ENCODE data around the gene MCMBP.
"Not testable (repeated sequence)": the region's sequence is repeated elsewhere in the genome, so short reads cannot be mapped to it uniquely, and the experiment has no call there.

MCMBP gene

GRCh38 chr10:119872860-119873681 is 428 bp upstream of the MCMBP start:
- DNase-seq, result no peak

GRCh38 chr10:119871881-119872609 is 598 bp downstream of the MCMBP start:
- DNase-seq, result no peak

- not testable (repeated sequence) for DNase-seq
Observed at GRCh38 chr10:119869398-119869797, 3.2 kb downstream of the MCMBP start.

- no peak for DNase-seq
Observed at GRCh38 chr10:119867317-119867716, 5.3 kb downstream of the MCMBP start.

DNA sequence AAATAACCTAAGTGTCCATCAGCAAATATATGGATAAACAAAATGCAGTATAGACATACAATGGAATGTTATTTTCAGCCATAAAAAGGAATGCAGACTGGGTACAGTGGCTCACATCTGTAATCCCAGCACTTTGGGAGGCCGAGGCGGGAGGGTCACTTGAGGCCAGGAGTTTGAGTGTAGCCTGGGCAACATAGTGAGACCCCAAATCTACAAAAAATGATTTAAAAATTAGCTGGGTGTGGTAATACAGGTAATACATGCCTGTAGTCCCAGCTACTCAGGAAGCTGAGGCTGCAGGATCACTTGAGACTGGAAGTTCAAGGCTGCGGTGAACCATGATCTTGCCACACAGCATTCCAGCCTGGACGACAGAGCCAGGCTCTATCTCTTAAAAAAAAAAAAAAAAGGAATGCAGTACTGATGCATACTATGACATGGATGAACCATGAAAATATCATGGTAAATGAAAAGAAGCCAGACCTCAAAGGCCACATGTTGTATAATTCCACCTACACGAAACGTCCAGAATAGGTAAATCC is 6.9 kb downstream of the MCMBP start:
- no peak for DNase-seq

DNA sequence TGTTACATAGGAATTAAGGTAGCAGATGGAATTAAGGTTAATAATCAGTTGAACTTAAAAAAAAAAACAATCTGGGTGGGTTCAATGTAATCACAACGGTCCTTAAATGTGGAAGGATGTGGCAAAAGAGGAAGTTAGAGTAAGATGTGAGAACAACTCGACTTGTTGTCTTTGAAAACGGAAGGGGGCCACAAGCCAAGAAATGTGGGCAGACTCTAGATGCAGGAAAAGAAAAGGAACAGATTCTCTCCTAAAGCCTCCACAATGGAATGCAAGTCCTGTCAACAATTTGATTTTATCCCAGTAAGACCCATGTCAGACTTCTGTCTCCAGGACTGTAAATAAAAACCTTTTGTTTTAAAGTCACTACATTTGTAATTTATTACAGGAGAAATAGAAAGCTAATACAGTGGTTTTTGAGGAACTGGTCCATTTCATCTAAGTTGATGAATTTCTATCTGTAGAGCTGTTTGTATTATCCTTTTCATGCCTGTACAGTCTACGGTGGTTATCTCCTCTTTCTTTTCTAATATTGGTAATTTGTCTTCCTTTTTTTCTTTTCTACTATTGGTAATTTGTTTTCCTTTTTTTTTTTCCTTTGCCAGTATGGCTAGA is 8.6 kb downstream of the MCMBP start:
- no peak for DNase-seq

DNA sequence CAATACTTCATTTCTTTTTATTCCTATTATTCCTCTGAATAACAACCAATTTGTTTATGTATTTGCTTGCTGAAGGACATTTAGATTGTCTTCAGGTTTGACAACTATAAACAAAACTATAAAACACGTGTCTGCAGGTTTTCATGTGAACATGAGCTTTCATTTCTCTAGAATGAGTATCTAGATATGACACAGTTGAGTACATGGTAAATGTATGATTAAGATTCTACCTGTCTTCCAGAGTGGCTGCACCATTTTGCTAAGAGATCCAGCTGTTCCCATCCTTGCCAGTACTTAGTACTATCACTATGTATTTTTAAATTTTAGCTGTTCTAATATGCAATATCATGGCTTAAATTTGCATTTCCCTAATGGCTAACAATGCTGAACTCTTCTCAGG is 10.1 kb downstream of the MCMBP start:
- DNase-seq, result no peak

- no peak for DNase-seq
Observed at GRCh38 chr10:119860866-119861607, 11.6 kb downstream of the MCMBP start.

GRCh38 chr10:119859420-119860258 is 13.0 kb downstream of the MCMBP start:
- no peak for DNase-seq

DNA sequence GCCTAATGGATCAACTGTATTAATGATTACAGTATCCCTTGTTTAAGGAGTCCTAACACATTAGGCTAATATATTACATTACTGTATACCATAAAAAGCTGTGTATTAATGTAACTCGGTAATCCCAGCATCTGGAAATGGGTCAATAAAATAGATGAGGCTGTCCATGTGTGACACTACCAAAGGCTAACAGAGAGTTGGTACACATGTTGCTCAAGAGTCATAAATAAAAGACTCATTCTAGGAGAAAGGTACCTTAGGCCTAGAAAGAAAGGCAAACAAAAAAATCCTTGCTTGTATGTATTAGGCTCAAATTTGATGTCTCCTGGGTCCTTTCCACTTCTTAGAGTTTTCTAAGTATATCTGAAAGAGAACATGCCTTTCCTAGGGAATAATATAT is 14.6 kb downstream of the MCMBP start:
- no peak for DNase-seq

DNA sequence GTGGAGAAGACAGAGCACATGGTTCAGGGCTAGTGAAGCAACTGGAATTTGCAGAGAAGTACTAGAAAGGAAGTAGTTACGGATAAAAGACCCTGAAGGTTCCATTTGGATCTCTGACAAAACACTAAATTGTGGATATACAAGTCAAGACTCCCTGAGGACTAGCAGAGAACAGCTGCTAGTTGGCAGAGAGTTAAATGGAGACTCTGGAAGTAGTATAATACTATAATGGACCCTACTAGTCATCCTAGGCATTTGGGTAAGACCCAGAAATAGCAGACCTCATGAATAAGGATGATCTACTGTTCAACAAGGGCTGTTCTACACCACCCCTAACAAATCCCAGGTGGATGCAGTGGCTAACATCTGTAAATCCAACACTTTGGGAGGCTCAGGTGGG is 19.1 kb downstream of the MCMBP start:
- no peak for DNase-seq

GRCh38 chr10:119852822-119853221 is 19.8 kb downstream of the MCMBP start:
- DNase-seq, result no peak

DNA sequence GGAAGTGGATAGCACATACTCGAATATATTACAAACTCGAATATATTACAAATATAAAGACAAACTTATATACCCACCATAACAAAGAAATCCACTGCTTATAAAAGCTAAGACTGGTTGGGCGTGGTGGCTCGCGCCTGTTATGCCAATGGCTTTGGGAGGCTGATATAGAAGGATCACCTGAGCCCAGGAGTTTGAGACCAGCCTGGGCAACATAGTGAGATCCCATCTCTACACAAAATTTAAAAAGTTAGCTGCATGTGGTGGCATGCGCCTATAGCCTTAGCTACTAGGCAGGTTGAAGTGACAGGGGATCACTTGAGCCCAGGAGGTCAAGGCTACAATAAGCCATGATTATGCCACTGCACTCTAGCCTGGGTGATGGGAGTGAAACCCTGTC is 20.4 kb downstream of the MCMBP start:
- DNase-seq, result no peak

GRCh38 chr10:119849944-119850343 is 22.7 kb downstream of the MCMBP start:
- DNase-seq, result no peak

DNA sequence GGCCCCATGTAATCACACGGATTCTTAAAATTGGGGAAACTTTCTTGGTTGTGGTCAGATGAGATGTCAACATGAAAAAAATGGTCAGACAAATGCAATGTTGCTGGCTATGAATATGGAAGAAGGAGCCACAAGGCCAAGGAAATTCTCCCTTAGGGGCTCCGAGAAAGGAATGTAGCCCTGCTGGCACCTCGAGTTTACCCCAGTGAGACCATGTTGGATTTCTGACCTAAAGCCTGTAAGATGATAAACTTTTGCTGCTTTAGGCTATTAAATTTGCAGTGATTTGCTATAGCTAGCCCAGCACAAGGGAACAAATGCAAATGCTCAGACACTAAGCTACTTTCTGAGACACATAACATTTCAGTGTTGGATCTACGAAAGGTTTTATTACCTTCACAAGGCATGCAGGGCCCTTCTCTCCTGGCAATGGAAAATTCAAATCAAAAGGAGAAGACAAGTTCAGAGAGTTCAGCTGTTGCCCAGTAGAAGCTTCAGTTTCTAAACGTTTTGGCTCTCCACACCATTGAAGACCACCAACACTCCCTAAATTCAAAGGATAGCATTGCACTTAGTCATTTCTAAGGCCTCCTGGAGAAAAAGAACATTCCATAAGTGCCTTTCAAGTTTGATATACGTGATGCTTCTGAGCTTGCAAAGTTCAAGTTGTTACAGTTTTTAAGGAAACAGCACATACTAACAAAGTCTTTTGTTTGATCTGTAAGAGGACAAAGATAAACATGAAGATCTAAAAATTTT is 23.4 kb downstream of the MCMBP start:
- no peak for DNase-seq

GRCh38 chr10:119845656-119846055 is 27.0 kb downstream of the MCMBP start:
- no peak for DNase-seq

DNA sequence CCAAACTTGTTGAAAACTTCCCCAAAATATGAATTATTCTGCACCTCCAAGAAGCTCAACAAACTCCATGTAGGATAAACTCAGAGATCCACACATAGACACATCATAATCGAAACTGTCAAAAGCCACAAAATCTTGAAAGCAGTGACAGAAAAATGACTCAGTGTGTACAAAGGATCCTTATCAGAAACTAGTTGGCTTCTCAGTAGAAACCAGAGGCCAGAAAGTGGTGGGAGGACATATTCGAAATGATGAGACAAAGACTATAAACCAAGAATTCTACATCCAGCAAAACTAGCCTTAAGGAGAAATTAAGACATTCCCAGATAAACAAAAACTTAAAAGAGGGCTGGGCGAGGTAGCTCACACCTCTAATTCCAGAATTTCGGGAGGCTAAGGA is 38.5 kb downstream of the MCMBP start:
- no peak for DNase-seq

DNA sequence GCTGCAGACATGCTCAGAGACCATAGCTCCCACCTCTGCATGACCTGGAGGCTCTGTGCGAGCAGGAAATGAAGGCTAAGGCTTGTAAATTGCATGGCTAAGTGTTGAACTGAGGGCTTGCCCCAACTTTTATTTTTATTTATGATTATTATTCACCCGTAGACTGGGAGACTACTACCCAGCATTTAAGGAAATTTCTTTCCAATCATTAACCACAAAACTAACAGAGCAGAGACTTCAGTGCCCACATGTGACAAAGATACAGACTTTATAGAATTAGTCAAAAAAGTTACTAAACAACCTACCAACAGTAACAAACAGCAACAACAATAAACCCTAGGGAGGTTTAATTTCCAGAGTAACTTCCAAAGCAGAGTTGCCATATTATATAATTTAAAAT is 39.7 kb downstream of the MCMBP start:
- no peak for DNase-seq

GRCh38 chr10:119831656-119832055 is 41.0 kb downstream of the MCMBP start:
- no peak for DNase-seq

DNA sequence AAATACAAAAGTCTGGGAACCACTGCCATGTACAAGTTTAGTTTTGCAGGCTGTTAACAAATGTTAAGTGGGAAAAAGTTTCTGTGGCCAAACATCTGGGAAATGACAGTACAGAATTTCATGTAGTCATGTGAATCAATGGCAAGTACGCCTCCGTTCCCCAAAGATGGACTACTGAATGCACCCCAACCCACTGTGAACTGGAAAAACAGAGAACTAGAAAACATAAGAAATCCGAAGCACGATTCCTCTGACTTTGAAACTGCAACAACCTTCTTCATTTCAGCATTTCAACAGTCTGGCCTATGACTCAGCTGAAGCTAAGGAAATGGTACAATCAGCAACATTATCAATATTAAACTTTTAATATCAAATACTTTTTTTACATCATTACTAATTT is 41.8 kb downstream of the MCMBP start:
- DNase-seq, result no peak

- no peak for DNase-seq
Observed at GRCh38 chr10:119829429-119829828, 43.2 kb downstream of the MCMBP start.

All from SIG-M5 (cell line).